T47D (cell line): ENCODE results near the gene COX11.

Experiments used
- DNase-seq, 2 experiments: peaks; one replicate each; pipeline versions ENCODE4 v3.0.0 to v3.0.0-alpha.2; 2011 to 2012; ENCODE audit warnings: low read depth in 1 of 2, low spot score in 1 of 2
- JUND ChIP-seq: IDR thresholded peaks from 2 replicates; pipeline ENCODE4 v1.6.1; 2012; ENCODE audit warnings: low read depth
- in situ Hi-C: cut with HindIII; loops from 2 replicates; pipeline ENCODE4 v1.10.0; 2016; ENCODE audit warnings: low sequenced_read_pairs, low pct_unique_long_range_greater_than_20kb

COX11 gene

DNA sequence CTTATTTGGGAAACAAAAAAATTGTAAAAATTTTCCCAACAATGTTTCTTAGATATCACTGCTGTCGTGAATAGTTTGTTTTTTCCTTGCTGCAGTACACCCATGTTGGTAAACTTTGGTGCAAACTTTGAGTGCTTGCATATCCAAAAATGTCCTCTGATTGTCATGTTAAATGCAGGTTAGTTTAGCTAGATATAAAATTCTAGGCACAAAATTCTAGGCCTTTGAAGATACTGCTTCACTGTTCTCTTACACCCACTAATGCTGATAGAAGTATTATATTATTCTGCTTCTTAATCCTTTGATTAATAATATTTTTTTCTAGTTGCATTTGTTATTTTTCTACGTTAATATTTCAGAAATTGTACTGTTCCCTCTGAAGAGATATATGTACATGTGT lies 51.7 kb downstream of the COX11 start:
- DNase-seq: no peak
- in situ Hi-C loops: no loop called here
- no peak for TF ChIP-seq JUND
